ENCODE measurements around the gene ZNF804A. TPM values are rescaled to one million over a fixed set of nuclear protein-coding genes. Genes with fewer than 3 reads are reported as not detected.

ZNF804A gene
- total and polyA plus RNA-seq, 2 of the 4 experiments (the other 2 are of a cell fraction), result 2.2 to 2.7 TPM

- no peaks in the 10 kb centered on the region for H3K9me1 ChIP-seq (ENCODE audit: insufficient read depth, low read length)
These were observed 308.4 kb downstream of the ZNF804A start for GRCh38 chr2:184906709-184907108.

More at GRCh38 chr2:184906709-184907108, 308.4 kb downstream of the ZNF804A start:
- Histone ChIP-seq H3K23ac (ENCODE audit: low read depth, low read length) (no peak overlapping the region), H2BK120ac (ENCODE audit: low read depth, low read length) (no peak overlapping the region), H3K9ac (ENCODE audit: low read depth, low read length) (no peak overlapping the region), H3K4ac (ENCODE audit: low read depth, low read length) (no peak overlapping the region), H4K91ac (ENCODE audit: insufficient read depth, low read depth, low read length) (no peak overlapping the region), H3K79me1 (ENCODE audit: low read depth in 1 of 2, low read length in 2 of 2) (no peaks in the 10 kb centered on the region), H2AK5ac (ENCODE audit: low read depth, low read length) (no peak overlapping the region), H2BK15ac (ENCODE audit: low read depth, low read length) (no peak overlapping the region), H4K5ac (ENCODE audit: low read depth, low read length) (no peak overlapping the region), H4K20me1 (ENCODE audit: insufficient read depth, low read length) (no peaks in the 10 kb centered on the region), H3K9me3 (ENCODE audit: control insufficient read depth, insufficient read depth, low read length) (no peaks in the 10 kb centered on the region), H3K18ac (ENCODE audit: low read depth, low read length) (no peak overlapping the region), H2AFZ (replicated peaks; ENCODE audit: low read length, poor library complexity) (no peak overlapping the region), H3K36me3 (ENCODE audit: control insufficient read depth, insufficient read depth, low read length) (no peaks in the 10 kb centered on the region), H2BK5ac (ENCODE audit: low read depth, low read length, poor library complexity, severe bottlenecking) (no peak overlapping the region), H3K4me2 (ENCODE audit: low read depth, low read length) (no peak overlapping the region), H3K4me1 (ENCODE audit: control insufficient read depth, insufficient read depth, low read length) (no peaks in the 10 kb centered on the region), H3K27me3 (ENCODE audit: control insufficient read depth, insufficient read depth, low read length) (no peaks in the 10 kb centered on the region), H4K8ac (ENCODE audit: low read depth in 2 of 2, low read length in 2 of 2) (no peak overlapping the region), H2AK9ac (replicated peaks; ENCODE audit: low read depth, low read length, poor library complexity) (no peak overlapping the region), H3K56ac (ENCODE audit: extremely low read depth, insufficient read depth, low read length) (no peak overlapping the region), H3K27ac (ENCODE audit: insufficient read depth, low read length) (no peak overlapping the region), H2BK20ac (ENCODE audit: low read depth, low read length) (no peak overlapping the region), H3K14ac (replicated peaks; ENCODE audit: low read depth, low read length) (no peak overlapping the region), H3K4me3 (ENCODE audit: insufficient read depth, low read depth, low read length) (no peak overlapping the region)
- DNase-seq (peak; percentile 7), ATAC-seq (ENCODE audit: low read depth) (no peak; the same call in 1 of the 2 replicates)
- POLR2A ChIA-PET (ENCODE audit: unreplicated experiment), result no interaction called here
- CTCF ChIA-PET, result no interaction called here
- dilution Hi-C loops (cut with HindIII; ENCODE audit: low sequenced_read_pairs, unreplicated experiment), result no loop called here
- TF ChIP-seq RAD21 (IDR thresholded peaks at IDR 0.05; ENCODE audit: low read length), result no peak
- no peak for TF ChIP-seq NFE2L2 (IDR thresholded peaks at IDR 0.05; ENCODE audit: low read depth, low read length)
- no peak for TF ChIP-seq CTCF (conservative IDR thresholded peaks at IDR 0.05; ENCODE audit: low read depth, low read length)
- TF ChIP-seq POLR2A (IDR thresholded peaks at IDR 0.05; ENCODE audit: low read depth, low read length), result no peak
- TF ChIP-seq CHD1 (IDR thresholded peaks at IDR 0.05; ENCODE audit: low read depth, low read length), result no peak
- no peak for TF ChIP-seq RFX5 (IDR thresholded peaks at IDR 0.05; ENCODE audit: low read depth, low read length)
- no peak for TF ChIP-seq BHLHE40 (IDR thresholded peaks at IDR 0.05; ENCODE audit: low read depth, low read length)
- no peak for TF ChIP-seq ELK1 (IDR thresholded peaks at IDR 0.05; ENCODE audit: borderline replicate concordance, low read depth, low read length)
- TF ChIP-seq MAZ (IDR thresholded peaks at IDR 0.05; ENCODE audit: borderline replicate concordance, low read depth, low read length), result no peak
- no peak for TF ChIP-seq CEBPB (IDR thresholded peaks at IDR 0.05; ENCODE audit: low read depth, low read length)
- TF ChIP-seq SMC3 (IDR thresholded peaks at IDR 0.05; ENCODE audit: low read depth, low read length), result no peak
- no peak for TF ChIP-seq USF2 (IDR thresholded peaks at IDR 0.05; ENCODE audit: low read depth, low read length)
- TF ChIP-seq MAFK (IDR thresholded peaks at IDR 0.05; ENCODE audit: low read depth, low read length), result no peak
- no peak for TF ChIP-seq FOS (IDR thresholded peaks at IDR 0.05; ENCODE audit: low read depth, low read length)
- TF ChIP-seq MXI1 (IDR thresholded peaks at IDR 0.05; ENCODE audit: borderline replicate concordance, low read depth, low read length), result no peak
- TF ChIP-seq RCOR1 (IDR thresholded peaks at IDR 0.05; ENCODE audit: insufficient replicate concordance, low read length), result no peak
- in situ Hi-C loops (cut with MboI; ENCODE audit: low sequenced_read_pairs), result no loop called here
- no CpG with 5 or more reads among the region's 1 CpG for whole genome bisulfite sequencing, 2 experiments (ENCODE audit: extremely low coverage in 2 of 2, insufficient read length in 1 of 2)
- intact Hi-C loops (cut with micrococcal nuclease), result no loop called here
- no TSS peak for BruUV-seq (replicated peaks)
